ENCODE measurements around the gene IMMP1L.

The IMMP1L gene

GRCh38 chr11:31529701-31530100 lies 20.3 kb upstream of the IMMP1L start:
- no peak for TF ChIP-seq CTCF (IDR thresholded peaks at IDR 0.05; ENCODE audit: insufficient read depth, low read depth, low read length, missing control alignments)
- no peak for DNase-seq (ENCODE audit: low read depth)
- no peak overlapping the region for H3K4me3 ChIP-seq (ENCODE audit: low read depth, low read length)

GRCh38 chr11:31529189-31529588 lies 19.8 kb upstream of the IMMP1L start:
- TF ChIP-seq CTCF (IDR thresholded peaks at IDR 0.05; ENCODE audit: insufficient read depth, low read depth, low read length, missing control alignments) = no peak
- no peak for DNase-seq (ENCODE audit: low read depth)

GRCh38 chr11:31521497-31522150 lies 12.2 kb upstream of the IMMP1L start:
- TF ChIP-seq CTCF (IDR thresholded peaks at IDR 0.05; ENCODE audit: insufficient read depth, low read depth, low read length, missing control alignments) = no peak
- DNase-seq (ENCODE audit: low read depth) = no peak
- H3K4me3 ChIP-seq (ENCODE audit: low read depth, low read length) = no peak overlapping the region

More at GRCh38 chr11:31529189-31529588, 19.8 kb upstream of the IMMP1L start:
- no peak overlapping the region for H3K4me3 ChIP-seq (ENCODE audit: low read depth, low read length)

- no peak for TF ChIP-seq CTCF (IDR thresholded peaks at IDR 0.05; ENCODE audit: insufficient read depth, low read depth, low read length, missing control alignments)
- H3K4me3 ChIP-seq (ENCODE audit: low read depth, low read length) = no peak overlapping the region
- DNase-seq (ENCODE audit: low read depth) = no peak
Measured at GRCh38 chr11:31512117-31512516, 2.7 kb upstream of the IMMP1L start.

- TF ChIP-seq CTCF (IDR thresholded peaks at IDR 0.05; ENCODE audit: insufficient read depth, low read depth, low read length, missing control alignments) = no peak
- peak; percentile 14 for DNase-seq (ENCODE audit: low read depth)
Measured at GRCh38 chr11:31509051-31509428, 382 bp downstream of the IMMP1L start.

GRCh38 chr11:31500560-31500959 lies 8.9 kb downstream of the IMMP1L start:
- no peak overlapping the region for H3K4me3 ChIP-seq (ENCODE audit: low read depth, low read length)
- TF ChIP-seq CTCF (IDR thresholded peaks at IDR 0.05; ENCODE audit: insufficient read depth, low read depth, low read length, missing control alignments) = no peak
- DNase-seq (ENCODE audit: low read depth) = no peak

More at GRCh38 chr11:31509051-31509428, 382 bp downstream of the IMMP1L start:
- peak overlapping the region; percentile 84 for H3K4me3 ChIP-seq (ENCODE audit: low read depth, low read length)

Data from GM12865 (cell line).